HG02610 (cell line): Measurements from ENCODE around the gene CCL21.
A peak's percentile ranks its signal among the peaks of the same experiment; 100 is the strongest.

Experiments
- ATAC-seq: cut with Tn5 transposase; IDR thresholded peaks from one replicate; pipeline ENCODE4 v1.9.1; 2021; ENCODE audit warnings: mild to moderate bottlenecking, moderate library complexity; ENCODE audit not compliant: unreplicated experiment

CCL21 gene

DNA sequence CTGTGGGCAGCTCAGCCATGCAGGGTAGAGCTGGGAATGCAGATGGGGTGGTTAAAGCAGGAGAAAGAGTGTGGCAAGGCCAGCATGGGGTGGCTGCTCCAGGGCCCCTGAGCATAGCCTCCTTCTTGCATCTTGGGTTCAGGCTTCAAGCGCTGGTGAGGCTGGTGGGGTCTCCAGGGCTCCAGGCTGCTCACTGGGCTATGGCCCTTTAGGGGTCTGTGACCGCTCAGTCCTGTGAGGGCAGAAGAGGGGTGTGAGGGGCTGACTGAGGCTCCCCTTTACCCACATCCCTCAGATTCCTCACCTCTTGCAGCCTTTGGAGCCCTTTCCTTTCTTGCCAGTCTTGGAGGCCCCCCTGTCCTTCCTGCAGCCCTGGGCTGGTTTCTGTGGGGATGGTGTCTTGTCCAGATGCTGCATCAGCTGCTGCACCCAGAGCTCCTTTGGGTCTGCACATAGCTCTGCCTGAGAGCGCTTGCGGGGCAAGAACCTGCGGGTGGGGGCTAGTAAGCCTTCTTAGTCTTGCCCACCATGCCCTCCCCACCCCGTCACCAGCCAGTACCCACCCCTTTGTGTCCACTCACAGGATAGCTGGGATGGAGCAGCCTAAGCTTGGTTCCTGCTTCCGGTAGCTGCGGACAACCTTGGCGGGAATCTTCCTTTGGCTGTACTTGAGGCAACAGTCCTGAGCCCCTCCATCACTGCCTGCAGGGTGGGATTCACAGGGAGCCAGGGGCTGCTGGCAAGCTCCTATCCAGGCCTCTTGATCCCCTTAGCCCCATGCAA is 549 bp downstream of the CCL21 start:
- ATAC-seq, result no peak

GRCh38 chr9:34707130-34707529 is 2.8 kb downstream of the CCL21 start:
- ATAC-seq, result no peak

DNA sequence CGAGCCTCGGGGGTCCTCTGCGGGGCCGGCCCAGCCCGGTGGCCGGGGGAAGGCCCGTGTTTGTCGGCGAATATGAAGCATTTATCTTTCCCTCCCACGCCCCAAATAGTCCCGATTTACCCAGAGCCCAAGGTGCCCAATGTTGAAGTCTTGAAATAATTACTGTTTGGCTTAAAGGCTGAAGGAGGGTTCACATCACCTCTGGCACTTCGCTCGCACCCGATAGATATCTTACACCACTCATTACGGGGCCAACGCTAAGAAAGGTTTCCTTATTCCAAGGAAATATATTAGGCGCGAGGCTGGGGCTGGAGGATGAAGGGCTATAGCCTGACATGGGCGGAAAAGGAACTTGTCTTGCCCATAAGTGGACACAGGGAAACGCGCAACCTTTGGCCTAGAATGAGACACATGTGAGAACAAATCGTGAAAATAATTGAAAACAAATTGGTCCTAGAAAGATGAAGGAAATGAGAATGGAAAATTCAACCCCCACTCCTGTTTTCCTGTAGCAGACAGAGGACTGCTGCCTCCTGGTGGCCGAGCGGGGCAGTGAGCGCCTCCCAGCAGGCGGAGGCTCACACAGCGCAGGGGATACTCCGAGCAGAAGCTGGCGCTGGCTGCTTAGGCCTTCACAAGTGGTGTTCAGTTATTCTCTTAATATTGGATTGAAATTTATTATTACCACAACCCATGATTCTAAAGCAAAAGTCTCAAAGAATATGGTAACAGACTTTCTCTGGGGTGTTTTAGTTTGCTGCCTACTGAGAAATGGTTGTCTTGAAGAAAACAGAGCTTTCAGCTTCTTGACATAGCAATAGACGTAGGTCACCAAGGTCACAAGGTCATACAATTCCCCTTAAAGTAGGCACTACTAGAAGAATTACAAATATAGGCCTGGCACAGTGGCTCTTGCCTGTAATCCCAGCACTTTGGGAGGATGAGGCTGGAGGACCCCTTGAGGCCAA is 7.9 kb downstream of the CCL21 start:
- ATAC-seq, result peak; percentile 79

GRCh38 chr9:34701023-34701768 is 8.7 kb downstream of the CCL21 start:
- no peak for ATAC-seq

DNA sequence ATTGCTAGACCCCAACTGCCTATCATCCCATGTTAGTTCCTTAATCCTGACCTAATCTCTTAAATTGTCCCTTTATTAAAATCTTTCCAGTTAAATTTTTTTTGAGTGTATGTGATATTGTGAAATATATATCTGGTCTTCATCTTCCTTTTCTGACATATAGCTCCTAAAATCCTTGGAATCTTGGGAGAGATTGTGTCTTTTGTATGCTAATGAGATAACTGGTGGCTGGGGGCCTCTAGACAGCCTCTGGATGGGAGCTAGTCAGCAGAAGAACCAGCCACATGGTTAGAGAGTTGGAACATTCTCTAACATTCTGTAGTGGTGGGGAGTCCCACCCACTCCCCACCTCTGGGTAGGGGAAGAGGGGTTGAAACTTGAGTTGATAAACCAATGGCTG is 15.1 kb downstream of the CCL21 start:
- no peak for ATAC-seq

DNA sequence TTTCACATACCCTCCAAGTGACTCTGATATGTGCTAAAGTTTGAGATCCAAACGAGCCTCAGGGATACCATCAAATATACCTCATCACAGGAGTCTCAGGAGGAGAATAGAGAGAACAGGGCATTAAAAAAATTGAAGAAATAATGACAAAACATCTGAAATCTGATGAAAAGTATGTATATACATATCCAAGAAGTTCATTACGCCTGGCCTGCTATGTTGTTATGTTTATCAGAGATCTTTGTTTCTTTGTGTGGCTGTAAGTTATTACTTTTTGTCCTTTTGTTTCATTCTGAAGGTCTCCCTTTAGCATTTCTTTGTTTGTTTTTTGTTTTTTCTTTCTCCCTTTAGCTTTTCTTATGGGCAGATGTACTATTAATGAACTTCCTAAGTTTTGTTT is 16.4 kb downstream of the CCL21 start:
- ATAC-seq, result no peak

DNA sequence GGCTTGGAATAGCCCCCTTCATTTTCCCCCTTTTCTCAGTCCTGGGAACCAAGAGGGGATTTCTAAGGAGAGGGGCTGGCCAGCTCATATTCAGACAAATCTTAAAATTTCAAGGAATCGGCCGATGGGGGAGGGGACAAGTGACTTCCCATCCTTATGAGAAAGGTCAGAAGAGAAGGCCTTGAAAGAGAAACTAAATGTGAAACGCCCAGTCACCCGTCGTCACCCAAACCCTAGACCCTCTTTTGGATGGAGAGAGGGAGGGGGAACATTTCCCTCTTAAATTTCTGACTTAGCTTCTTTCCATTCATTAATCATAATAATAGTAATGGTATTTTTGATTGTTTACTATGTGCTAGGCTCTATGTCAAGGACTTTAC is 18.0 kb downstream of the CCL21 start:
- ATAC-seq, result no peak

DNA sequence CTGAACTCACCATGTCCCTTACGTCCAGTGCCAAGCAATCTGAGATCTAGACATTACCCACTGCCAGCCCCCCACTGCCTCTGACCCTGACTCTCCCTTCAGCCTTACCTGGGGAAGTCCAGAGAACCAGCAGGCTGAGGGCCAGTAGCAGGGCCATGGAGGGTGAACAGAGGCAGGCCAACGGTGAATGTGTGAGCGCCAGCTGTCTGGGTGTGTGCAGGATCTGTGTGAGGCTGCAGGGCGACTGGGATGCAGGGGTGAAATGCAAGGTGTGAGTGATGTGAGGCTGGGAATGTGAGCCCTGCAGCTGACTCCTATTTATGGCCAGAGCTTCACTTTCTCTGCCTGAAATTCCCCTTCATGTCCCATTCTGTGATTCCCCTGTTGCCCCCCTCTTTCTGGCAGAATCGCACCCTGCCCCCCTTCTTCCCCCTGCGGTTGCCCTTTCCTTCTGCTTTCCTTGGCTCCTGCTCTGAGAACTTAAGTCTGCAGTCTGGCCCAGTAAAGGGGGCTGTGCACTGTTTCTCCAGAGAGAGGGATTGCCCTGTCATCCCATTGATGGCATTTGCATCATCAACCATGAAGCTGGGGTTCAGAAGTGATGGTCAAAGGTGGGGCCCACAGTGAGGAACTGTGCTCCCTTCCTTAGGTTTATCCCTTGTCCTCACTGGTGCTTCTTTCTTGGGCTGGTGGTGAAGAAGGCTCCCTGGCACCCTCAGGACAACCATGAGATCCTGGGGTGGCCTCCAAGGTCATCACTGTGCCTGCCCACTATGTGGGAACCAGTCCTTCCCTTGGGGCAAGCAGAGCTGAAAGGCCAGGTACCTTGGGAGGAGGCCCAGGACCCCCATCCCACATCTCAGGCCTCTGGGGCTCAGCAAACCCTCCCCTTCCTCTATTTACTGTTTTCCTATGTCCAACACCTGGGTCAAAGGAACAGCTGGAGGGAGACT is 18.7 kb downstream of the CCL21 start, which contains the start of gene CCL19:
TSS of gene CCL19 (minus strand) at position 294 of the 953 bp plus-strand sequence. CDS start at position 157, 137 bp downstream.
- no peak for ATAC-seq

GRCh38 chr9:34689512-34689911 is 20.4 kb downstream of the CCL21 start:
- no peak for ATAC-seq

DNA sequence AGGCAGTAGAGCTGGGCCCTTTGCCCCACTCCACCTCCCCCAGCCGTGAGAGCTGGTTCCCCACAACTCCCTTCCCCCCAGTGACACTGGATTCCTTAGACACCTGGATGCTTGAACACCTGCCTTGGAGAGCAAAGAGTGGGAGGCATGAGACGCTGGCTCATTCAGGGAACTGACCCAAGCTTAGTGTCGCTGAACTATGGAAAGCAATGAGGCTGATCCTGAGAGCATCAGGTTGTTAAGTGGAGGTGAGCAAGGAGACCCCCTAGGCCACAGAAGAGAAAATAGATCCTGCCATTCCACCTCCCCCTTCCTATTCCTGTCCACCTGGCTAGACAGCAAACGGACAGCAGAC is 20.8 kb downstream of the CCL21 start:
- no peak for ATAC-seq

DNA sequence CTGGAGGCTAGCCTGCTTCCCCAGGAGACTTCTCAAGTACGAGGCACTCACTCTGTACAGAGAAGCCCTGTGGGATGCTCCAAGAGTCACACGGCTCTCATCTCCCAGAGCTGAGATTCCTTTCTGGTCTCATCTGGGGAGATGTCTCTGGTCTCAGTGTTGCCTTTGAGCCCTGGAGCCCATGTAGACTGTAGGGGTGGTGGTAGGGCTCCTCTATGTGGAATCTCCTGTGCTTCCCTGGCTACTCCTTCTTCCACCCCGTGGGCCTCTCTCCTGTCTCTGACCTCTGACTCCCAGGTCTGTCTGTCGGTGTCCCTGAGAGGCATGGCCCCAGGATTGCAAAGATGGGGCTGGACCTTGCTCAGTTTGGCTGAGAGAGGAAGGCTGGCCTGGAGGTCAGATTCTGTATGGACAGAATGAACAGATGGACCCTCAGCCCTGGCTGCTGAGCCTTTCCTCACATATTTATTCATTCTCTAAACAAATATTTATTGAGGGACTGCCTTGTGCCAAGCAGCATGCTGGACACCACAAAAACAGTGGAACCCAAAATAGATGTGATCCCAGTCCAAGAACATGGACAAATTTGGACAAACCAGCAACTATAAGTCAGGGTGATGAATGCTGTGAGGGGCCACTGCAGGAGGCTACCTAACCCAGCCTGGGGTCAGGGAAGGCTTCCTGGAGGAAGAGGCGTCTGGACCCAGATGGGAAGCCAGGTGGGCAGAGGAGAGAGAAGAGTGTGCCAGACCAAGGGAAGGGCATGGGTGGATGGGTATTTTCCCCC is 21.4 kb downstream of the CCL21 start:
- ATAC-seq, result no peak

GRCh38 chr9:34687276-34688030 is 22.5 kb downstream of the CCL21 start:
- ATAC-seq, result no peak

DNA sequence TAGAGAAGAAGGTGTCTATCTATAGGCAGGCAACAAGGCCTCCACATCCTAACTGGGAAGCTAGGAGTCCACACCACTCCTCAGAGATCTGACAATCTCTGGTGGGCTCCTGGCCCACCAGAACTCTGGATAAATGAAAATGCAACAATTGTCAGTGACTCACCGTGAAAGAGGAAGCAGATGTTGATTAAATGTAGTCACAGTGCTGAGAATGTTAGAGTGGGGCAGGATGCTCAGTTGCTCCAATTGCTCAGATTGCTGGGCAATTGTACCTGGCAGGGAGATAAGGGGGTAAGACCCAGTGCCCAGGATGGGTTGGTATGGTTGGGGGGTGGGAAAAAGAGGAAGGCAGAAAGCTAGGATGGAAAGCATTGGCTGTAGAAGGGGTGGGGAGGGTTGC is 23.2 kb downstream of the CCL21 start:
- ATAC-seq, result no peak

- no peak for ATAC-seq
These were observed 23.7 kb downstream of the CCL21 start for GRCh38 chr9:34686231-34686630.

GRCh38 chr9:34685591-34685990 is 24.3 kb downstream of the CCL21 start:
- ATAC-seq, result no peak

DNA sequence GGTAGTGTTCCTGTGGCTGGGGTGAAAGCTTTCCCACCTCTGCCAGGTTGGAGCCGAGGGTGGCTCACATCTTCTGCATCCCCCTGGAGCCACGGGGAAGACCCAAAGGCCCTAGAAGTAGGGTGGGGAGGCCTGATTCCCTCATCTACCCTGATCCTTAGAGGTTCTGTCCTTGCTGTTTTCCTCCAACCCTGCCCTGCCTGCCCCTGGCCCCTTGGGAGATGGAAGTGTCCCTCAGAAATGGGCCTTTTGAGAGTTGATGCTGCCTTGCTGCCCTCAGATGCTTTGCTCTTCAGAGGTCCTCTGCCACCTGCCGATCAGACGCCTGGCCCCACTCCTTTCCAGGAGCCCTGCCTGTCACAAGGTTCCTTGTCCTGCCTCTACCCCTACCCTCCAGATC is 25.1 kb downstream of the CCL21 start:
- no peak for ATAC-seq

- ATAC-seq, result no peak
These were observed 25.8 kb downstream of the CCL21 start for GRCh38 chr9:34684145-34684544.

GRCh38 chr9:34675869-34676268 is 34.1 kb downstream of the CCL21 start:
- ATAC-seq, result no peak
